Measurements from ENCODE around the gene KLK14.

KLK14 gene

DNA sequence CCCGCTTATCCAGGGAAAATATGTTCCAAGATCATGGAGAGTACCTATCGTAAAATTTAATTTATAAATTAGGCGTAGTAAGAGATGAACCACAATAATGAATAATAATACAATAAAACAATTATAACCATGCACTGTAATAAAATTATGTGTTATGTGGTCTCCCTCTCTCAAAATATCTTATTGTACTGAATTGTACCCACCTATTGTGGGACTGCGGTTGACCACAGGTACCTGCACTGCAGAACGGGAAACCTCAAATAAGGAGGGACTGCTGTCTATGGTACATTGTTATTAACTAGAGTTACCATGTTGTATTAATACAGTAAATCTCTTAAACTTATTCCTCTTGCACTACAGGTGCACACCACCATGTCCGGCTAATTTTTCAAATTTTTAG, 42.5 kb downstream of the KLK14 start:
- no peak for DNase-seq (ENCODE audit: low read depth)

- DNase-seq (ENCODE audit: low read depth), result no peak
These were observed 46.2 kb downstream of the KLK14 start for GRCh38 chr19:51036519-51036918.

GRCh38 chr19:51034704-51035103, 48.0 kb downstream of the KLK14 start, which contains the start of gene KLK12:
TSS of gene KLK12 (minus strand) at chr19:51035002. CDS start at chr19:51034621, 381 bp downstream.
- no peak for DNase-seq (ENCODE audit: low read depth)

DNA sequence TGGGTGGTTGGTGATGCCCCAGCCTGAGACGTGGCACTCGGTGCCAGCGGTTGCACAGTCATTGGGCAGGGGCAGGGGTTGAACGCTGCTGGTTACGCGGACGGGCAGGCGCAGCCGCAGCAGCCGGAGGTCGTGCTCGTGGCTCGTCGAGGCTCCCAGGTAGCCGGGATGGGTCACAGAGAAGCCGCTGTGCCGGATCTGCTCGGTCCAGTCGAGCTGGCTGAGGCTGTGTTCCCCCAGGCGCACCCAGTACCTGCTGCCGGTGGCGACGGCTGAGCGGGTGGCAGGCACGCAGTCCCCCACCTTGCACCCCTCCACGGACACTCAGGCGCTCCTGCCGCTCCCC, 50.8 kb downstream of the KLK14 start:
- no peak for DNase-seq (ENCODE audit: low read depth)

DNA sequence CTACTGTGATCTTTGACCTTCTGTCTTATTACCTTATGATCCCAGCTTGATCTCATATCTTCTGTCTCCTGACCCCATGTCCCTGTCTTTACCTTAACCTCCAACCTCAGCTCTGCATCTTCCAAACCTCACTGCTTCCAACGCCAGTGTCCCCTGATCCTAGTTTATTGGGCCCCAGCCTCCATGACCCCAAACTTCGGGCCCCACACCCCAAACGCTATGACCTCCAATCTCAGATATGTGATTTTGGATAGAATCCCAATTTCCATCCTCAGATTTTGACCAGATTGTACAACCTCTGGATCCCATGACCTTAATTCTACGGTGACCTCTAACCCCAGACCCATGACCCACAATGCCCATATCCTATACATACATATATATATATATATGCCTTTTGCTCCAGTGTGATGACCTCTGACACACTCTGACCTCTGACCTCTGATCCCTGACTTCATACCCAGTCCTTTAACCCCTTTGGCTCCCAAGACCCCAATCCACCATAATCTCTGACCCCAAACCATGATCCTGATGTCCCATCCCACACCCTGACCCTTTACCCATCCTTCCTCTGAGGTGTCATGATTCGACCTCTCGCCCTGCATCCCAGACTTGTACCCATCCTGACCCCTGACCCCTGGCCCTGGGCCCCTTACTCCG, 51.3 kb downstream of the KLK14 start:
- DNase-seq (ENCODE audit: low read depth), result no peak

DNA sequence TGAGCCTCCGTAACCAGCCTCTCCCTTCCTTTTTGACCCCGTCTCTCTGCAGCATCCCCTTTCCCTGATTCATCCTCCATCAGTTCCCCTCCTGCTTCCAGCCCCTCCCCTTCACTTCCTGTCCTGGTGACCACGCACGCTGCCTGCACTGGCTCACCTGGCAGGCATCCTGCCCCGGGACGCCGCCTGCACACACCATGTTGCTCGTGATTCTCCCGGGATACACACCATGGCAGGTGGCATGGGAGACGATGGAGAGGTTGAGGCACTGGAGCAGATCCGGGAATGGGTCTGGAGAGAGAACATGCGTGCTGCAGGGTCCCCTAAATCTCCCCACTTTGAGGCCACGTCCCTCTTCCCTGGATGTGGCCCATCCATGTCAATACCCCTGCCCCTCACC, 52.1 kb downstream of the KLK14 start:
- DNase-seq (ENCODE audit: low read depth), result no peak

- no peak for DNase-seq (ENCODE audit: low read depth)
These were observed 53.0 kb downstream of the KLK14 start for GRCh38 chr19:51029718-51030117.

Data from non-pigmented ciliary epithelial cell (primary cell).